ENCODE data around the gene SNAPC2. TPM values are rescaled to one million over a fixed set of nuclear protein-coding genes. Genes with fewer than 3 reads are reported as not detected.

SNAPC2 gene
- total RNA-seq, 1 experiment from 2014 or later, result 63.0 TPM

DNA sequence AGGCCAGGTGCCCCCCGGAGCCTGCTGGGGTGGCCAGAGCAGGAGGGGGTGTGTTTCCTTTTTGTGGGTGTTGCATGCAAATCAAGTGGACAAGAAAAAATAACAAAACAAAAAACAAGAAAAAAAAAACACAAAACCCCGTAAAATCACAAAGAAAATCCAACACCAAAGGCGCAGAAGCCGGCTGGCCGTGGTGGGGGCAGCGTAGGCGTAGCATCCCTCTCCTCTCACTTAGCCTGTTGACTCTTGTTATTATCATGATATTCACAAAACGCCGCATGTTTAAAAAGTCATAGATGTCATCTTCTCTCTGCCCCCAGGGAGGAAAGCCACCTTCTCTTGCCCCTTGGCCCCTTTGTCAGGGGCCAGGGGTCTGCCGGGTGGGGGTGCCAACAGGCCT, 6.5 kb upstream of the SNAPC2 start:
- Histone ChIP-seq H3K27ac (ENCODE audit: low read length) (no peak overlapping the region), H3K27me3 (ENCODE audit: control insufficient read depth, insufficient read depth, low read length) (no peaks in the 10 kb centered on the region), H3K4me3 (ENCODE audit: low read depth in 2 of 2, low read length in 2 of 2) (no peak overlapping the region), H3K36me3 (ENCODE audit: control insufficient read depth, insufficient read depth, low read length) (no peaks in the 10 kb centered on the region), H3K4me1 (ENCODE audit: control insufficient read depth, insufficient read depth, low read length) (peaks cover 10% of the 10 kb centered on the region), H3K9me3 (ENCODE audit: control insufficient read depth, insufficient read depth, low read depth, low read length) (no peaks in the 10 kb centered on the region)
- TSS peak; percentile 92 for BruUV-seq (replicated peaks)
- ATAC-seq, result no peak
- TF ChIP-seq SIN3A (IDR thresholded peaks at IDR 0.05; ENCODE audit: borderline replicate concordance, insufficient read depth, low read depth, low read length) (no peak), POLR2AphosphoS5 (IDR thresholded peaks at IDR 0.05; ENCODE audit: low read depth, low read length) (peak; percentile 38; the same call in 1 of the 2 replicates)
- DNase-seq (ENCODE audit: low read depth, low spot score), result no peak
- intact Hi-C loops (cut with micrococcal nuclease; ENCODE audit: unreplicated experiment) (no loop called here), in situ Hi-C loops (cut with HindIII; ENCODE audit: low pct_unique_long_range_greater_than_20kb, low sequenced_read_pairs) (no loop called here)
- ChIA-PET POLR2A (interaction anchor here (0.7 kb wide), 1 partner anchor 583 kb away, joined by 3 read pairs; no protein-coding TSS in a partner anchor), CTCF (no interaction called here)

DNA sequence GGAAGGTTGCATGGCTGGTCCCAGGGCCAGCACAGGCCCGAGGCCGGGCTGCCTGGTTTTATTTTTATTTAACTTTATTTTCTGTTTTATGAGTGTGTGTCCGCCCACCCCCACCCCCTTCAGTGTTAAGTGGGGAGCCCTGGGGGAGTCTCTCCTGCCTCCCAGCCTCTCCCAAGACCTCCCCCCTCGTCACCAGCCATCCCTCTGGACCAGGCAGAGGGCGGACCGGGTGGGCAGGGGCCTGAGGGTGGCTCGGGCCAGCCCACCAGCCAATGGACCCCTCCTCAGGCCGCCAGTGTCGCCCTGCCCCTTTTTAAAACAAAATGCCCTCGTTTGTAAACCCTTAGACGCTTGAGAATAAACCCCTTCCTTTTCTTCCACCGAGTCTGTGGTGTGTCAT, 6.0 kb upstream of the SNAPC2 start:
- TF ChIP-seq, protein P1, sequence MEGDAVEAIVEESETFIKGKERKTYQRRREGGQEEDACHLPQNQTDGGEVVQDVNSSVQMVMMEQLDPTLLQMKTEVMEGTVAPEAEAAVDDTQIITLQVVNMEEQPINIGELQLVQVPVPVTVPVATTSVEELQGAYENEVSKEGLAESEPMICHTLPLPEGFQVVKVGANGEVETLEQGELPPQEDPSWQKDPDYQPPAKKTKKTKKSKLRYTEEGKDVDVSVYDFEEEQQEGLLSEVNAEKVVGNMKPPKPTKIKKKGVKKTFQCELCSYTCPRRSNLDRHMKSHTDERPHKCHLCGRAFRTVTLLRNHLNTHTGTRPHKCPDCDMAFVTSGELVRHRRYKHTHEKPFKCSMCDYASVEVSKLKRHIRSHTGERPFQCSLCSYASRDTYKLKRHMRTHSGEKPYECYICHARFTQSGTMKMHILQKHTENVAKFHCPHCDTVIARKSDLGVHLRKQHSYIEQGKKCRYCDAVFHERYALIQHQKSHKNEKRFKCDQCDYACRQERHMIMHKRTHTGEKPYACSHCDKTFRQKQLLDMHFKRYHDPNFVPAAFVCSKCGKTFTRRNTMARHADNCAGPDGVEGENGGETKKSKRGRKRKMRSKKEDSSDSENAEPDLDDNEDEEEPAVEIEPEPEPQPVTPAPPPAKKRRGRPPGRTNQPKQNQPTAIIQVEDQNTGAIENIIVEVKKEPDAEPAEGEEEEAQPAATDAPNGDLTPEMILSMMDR (IDR thresholded peaks at IDR 0.05), result no peak
- no peak for TF ChIP-seq TCF7L2 (IDR thresholded peaks at IDR 0.05; ENCODE audit: low read depth, low read length)
- TF ChIP-seq, protein P2, sequence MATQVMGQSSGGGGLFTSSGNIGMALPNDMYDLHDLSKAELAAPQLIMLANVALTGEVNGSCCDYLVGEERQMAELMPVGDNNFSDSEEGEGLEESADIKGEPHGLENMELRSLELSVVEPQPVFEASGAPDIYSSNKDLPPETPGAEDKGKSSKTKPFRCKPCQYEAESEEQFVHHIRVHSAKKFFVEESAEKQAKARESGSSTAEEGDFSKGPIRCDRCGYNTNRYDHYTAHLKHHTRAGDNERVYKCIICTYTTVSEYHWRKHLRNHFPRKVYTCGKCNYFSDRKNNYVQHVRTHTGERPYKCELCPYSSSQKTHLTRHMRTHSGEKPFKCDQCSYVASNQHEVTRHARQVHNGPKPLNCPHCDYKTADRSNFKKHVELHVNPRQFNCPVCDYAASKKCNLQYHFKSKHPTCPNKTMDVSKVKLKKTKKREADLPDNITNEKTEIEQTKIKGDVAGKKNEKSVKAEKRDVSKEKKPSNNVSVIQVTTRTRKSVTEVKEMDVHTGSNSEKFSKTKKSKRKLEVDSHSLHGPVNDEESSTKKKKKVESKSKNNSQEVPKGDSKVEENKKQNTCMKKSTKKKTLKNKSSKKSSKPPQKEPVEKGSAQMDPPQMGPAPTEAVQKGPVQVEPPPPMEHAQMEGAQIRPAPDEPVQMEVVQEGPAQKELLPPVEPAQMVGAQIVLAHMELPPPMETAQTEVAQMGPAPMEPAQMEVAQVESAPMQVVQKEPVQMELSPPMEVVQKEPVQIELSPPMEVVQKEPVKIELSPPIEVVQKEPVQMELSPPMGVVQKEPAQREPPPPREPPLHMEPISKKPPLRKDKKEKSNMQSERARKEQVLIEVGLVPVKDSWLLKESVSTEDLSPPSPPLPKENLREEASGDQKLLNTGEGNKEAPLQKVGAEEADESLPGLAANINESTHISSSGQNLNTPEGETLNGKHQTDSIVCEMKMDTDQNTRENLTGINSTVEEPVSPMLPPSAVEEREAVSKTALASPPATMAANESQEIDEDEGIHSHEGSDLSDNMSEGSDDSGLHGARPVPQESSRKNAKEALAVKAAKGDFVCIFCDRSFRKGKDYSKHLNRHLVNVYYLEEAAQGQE (IDR thresholded peaks at IDR 0.05; ENCODE audit: insufficient read depth in 1 of 2, low read depth in 2 of 2, low read length in 1 of 2), result no peak
- TF ChIP-seq POLR2AphosphoS5 (IDR thresholded peaks at IDR 0.05; ENCODE audit: low read depth, low read length), result no peak
- no peak for TF ChIP-seq SIN3A (IDR thresholded peaks at IDR 0.05; ENCODE audit: borderline replicate concordance, insufficient read depth, low read depth, low read length)
- POLR2A ChIA-PET, result no interaction called here
- H3K4me3 ChIP-seq (ENCODE audit: low read depth in 2 of 2, low read length in 2 of 2), result no peak overlapping the region
- intact Hi-C loops (cut with micrococcal nuclease; ENCODE audit: unreplicated experiment), result no loop called here
- H3K9me3 ChIP-seq (ENCODE audit: control insufficient read depth, insufficient read depth, low read depth, low read length), result no peaks in the 10 kb centered on the region
- in situ Hi-C loops (cut with HindIII; ENCODE audit: low pct_unique_long_range_greater_than_20kb, low sequenced_read_pairs), result no loop called here
- CTCF ChIA-PET, result no interaction called here
- no peaks in the 10 kb centered on the region for H3K36me3 ChIP-seq (ENCODE audit: control insufficient read depth, insufficient read depth, low read length)
- no peak for DNase-seq (ENCODE audit: low read depth, low spot score)
- no TSS peak for BruUV-seq (replicated peaks)
- H3K27ac ChIP-seq (ENCODE audit: low read length), result no peak overlapping the region
- no peak for ATAC-seq
- H3K27me3 ChIP-seq (ENCODE audit: control insufficient read depth, insufficient read depth, low read length), result no peaks in the 10 kb centered on the region
- peaks cover 10% of the 10 kb centered on the region for H3K4me1 ChIP-seq (ENCODE audit: control insufficient read depth, insufficient read depth, low read length)

DNA sequence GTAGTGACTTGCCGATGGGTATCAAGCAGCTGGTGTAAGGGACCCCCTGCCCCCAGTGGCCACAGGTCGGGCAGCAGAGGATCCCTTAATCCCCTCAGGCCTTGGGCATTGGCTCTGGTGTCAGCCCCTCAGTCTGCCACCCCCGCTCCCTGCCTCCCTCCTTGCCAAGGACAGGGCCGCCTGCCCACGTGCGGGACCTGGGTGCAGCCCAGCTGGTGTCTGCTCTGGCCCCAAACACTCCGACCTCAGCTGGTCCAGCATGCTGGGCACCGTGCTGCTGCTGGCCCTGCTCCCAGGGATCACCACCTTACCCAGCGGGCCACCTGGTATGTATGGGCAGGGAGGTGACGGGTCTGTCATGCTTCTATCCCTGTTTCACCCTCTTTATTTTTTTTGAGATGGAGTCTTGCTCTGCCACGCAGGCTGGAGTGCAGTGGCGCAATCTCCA, 5.5 kb upstream of the SNAPC2 start, which contains the start of gene TGFBR3L:
Gene TGFBR3L (plus strand): TSS at position 233 of the 448 bp plus-strand sequence.
- Histone ChIP-seq H3K27ac (ENCODE audit: low read length) (peak within 1 kb of the TSS; percentile 48; the same call in 1 of the 2 replicates), H3K4me3 (ENCODE audit: low read depth in 2 of 2, low read length in 2 of 2) (peak within 1 kb of the TSS in 1 of 2 experiments; percentile 42; a peak in 2 of 4 replicates), H3K9me3 (ENCODE audit: control insufficient read depth, insufficient read depth, low read depth, low read length) (no peaks in the 10 kb centered on the region), H3K36me3 (ENCODE audit: control insufficient read depth, insufficient read depth, low read length) (no peaks in the 10 kb centered on the region; the same call in 1 of the 2 replicates), H3K27me3 (ENCODE audit: control insufficient read depth, insufficient read depth, low read length) (no peaks in the 10 kb centered on the region), H3K4me1 (ENCODE audit: control insufficient read depth, insufficient read depth, low read length) (peaks cover 10% of the 10 kb centered on the region)
- BruUV-seq (replicated peaks), result no TSS peak
- ATAC-seq (no peak), DNase-seq (ENCODE audit: low read depth, low spot score) (no peak)
- POLR2A ChIA-PET, result no interaction called here
- intact Hi-C loops (cut with micrococcal nuclease; ENCODE audit: unreplicated experiment) (no loop called here), in situ Hi-C loops (cut with HindIII; ENCODE audit: low pct_unique_long_range_greater_than_20kb, low sequenced_read_pairs) (no loop called here)
- CTCF ChIA-PET, result no interaction called here
- TF ChIP-seq POLR2AphosphoS5 (IDR thresholded peaks at IDR 0.05; ENCODE audit: low read depth, low read length), result no peak
- TF ChIP-seq, protein P2 (IDR thresholded peaks at IDR 0.05; ENCODE audit: insufficient read depth in 1 of 2, low read depth in 2 of 2, low read length in 1 of 2), result no peak
- no peak for TF ChIP-seq SIN3A (IDR thresholded peaks at IDR 0.05; ENCODE audit: borderline replicate concordance, insufficient read depth, low read depth, low read length)
- TF ChIP-seq, protein P1 (IDR thresholded peaks at IDR 0.05), result no peak
- no peak for TF ChIP-seq TCF7L2 (IDR thresholded peaks at IDR 0.05; ENCODE audit: low read depth, low read length)

All from Panc1 (cell line).